ENCODE results near the gene CRACR2A. TPM values are rescaled to one million over a fixed set of nuclear protein-coding genes. Genes with fewer than 3 reads are reported as not detected.

CRACR2A gene
- total and polyA plus RNA-seq, 10 of the 15 experiments (the other 5 are each of a cell fraction or from before 2014, with no cell fraction given), result 2.1 to 18.0 (median 13.2) TPM

GRCh38 chr12:3715999-3716398 lies 36.9 kb downstream of the CRACR2A start:
- ChIA-PET RAD21 (ENCODE audit: unreplicated experiment) (no interaction called here), POLR2A (no interaction called here), SMC1A (ENCODE audit: uncharacterized antibody, unreplicated experiment) (no interaction called here), CTCF (no interaction called here)
- TF ChIP-seq SPI1 (IDR thresholded peaks at IDR 0.05; ENCODE audit: borderline replicate concordance, insufficient read depth, low read depth, low read length) (no peak), ZBTB4 (CRISPR knock-in tag; IDR thresholded peaks at IDR 0.05) (no peak), BCL3 (IDR thresholded peaks at IDR 0.05; ENCODE audit: borderline replicate concordance, insufficient read depth, low read depth, low read length, poor library complexity, severe bottlenecking) (no peak), JUNB (IDR thresholded peaks at IDR 0.05) (no peak)
- Histone ChIP-seq H3K9ac (ENCODE audit: control insufficient read depth, insufficient read depth, low read length) (no peak overlapping the region), H3K27ac (ENCODE audit: control insufficient read depth, insufficient read depth) (no peak overlapping the region), H3K36me3 (ENCODE audit: control insufficient read depth in 2 of 2, insufficient read depth in 2 of 2, low read length in 1 of 2) (peaks cover 0 to 1% of the 10 kb centered on the region in 2 experiments; a peak in 2 of 4 replicates), H2AFZ (ENCODE audit: control insufficient read depth, low read depth, low read length) (no peak overlapping the region), H3K4me3 (no peak overlapping the region), H3K4me1 (ENCODE audit: control insufficient read depth, insufficient read depth, low read length) (no peaks in the 10 kb centered on the region), H3K79me2 (ENCODE audit: control insufficient read depth, insufficient read depth, low read length) (no peaks in the 10 kb centered on the region), H3K27me3 (replicated peaks in 1 of 2; ENCODE audit: control insufficient read depth in 2 of 2, insufficient read depth in 2 of 2, low read length in 1 of 2) (no peaks in the 10 kb centered on the region), H4K20me1 (ENCODE audit: control insufficient read depth, insufficient read depth) (no peaks in the 10 kb centered on the region), H3K4me2 (ENCODE audit: control insufficient read depth, insufficient read depth) (no peak overlapping the region), H3K9me3 (replicated peaks; ENCODE audit: control insufficient read depth, insufficient read depth, low read length) (no peaks in the 10 kb centered on the region)
- WGBS (ENCODE audit: insufficient coverage, insufficient replicate concordance, low lambda C conversion rate, missing lambda C conversion rate), result 94% methylated on average over 1 of the region's 1 CpG
- DNase-seq (ENCODE audit: low read depth, low spot score) (no peak), FAIRE-seq (no peak), ATAC-seq (no peak)
- intact Hi-C loops (cut with micrococcal nuclease; ENCODE audit: unreplicated experiment), result no loop called here
- BruUV-seq (replicated peaks), result no TSS peak
- in situ Hi-C loops (cut with MboI), result no loop called here

All from GM12878 (cell line).